ENCODE results near the gene CDH9.
"Not testable (repeated sequence)": the region's sequence is repeated elsewhere in the genome, so short reads cannot be mapped to it uniquely, and the experiment has no call there.

Gene CDH9

GRCh38 chr5:26942481-26942880 is 95.9 kb downstream of the CDH9 start:
- DNase-seq = no peak

GRCh38 chr5:26940994-26941393 is 97.4 kb downstream of the CDH9 start:
- DNase-seq = no peak

DNA sequence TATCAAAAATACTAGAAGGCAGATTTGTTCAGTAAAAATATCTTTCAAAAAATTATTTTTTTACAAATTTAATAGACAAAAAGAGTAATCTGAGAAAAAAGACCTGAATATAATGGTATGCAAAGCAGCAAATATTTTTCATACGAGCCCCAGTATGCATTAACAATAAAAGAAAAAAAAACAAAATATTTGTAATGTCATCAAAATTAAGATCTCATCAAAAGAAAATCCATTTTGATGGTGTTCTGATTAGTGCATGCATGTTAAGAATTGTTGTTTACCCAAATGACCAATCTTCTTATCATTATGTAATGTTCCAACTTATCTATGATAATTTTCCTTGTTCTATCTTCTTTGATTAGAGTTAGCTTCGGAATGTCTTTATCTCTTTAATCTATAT is 106.1 kb downstream of the CDH9 start:
- DNase-seq = no peak

- no peak for DNase-seq
Measured at GRCh38 chr5:26921439-26921838, 116.9 kb downstream of the CDH9 start.

GRCh38 chr5:26903469-26903868 is 134.9 kb downstream of the CDH9 start:
- no peak for DNase-seq

- no peak for DNase-seq
Measured at GRCh38 chr5:26894719-26895263, 143.6 kb downstream of the CDH9 start.

- no peak for DNase-seq
Measured at GRCh38 chr5:26893078-26893477, 145.3 kb downstream of the CDH9 start.

DNA sequence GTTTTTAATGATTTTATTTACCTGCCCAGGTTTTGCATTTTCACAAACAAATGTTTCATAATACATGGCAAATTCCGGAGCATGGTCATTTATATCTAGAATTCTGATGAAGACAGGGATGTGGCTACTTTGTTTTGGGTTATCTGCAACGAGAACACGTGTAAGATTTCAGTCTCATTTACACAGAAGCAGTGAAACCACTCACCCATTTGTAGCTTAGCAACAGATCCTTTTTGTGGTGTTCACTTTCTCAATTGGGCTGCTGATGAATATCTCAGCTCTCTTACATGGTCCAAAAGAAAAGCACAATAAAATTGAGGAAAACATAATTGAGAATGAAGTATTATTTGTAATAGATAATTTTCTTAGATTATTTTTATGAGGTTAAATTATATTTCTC is 148.6 kb downstream of the CDH9 start:
- no peak for DNase-seq

DNA sequence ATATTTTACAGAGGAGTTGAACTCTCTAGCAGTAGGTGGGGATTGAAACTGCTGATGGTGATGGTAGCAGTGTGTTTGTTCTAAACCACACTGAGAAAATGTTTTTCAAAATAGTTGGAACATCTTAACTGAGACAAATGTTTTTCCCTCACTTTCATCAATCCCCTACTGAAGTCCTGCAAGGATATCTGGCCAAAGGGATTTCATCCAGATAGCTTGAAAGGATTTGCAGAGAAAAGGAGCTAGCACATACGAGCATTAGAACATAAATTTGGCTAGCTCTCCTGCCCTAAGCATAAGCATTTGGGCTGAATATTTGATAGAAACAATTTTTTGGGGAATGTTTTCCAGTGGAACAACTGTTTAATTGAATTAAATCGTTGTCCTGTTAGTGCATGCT is 153.9 kb downstream of the CDH9 start:
- no peak for DNase-seq

DNA sequence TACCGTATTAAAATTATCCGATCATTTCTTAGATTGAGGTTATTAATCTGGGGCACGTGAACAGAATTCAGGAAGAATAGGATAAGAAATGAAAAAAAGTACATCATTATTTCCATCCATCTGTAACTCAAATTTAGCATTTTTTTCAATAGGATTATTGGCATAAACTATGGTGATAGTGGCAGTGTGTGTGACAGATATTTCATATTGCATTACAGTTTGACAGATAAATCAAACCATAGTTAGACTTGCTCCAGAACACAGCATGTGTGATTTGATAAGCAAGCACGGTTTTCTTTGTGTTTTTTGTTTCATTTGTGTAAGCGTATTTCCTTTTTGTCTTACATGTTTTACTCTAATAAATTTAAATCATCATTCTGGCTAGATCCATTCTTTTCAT is 155.0 kb downstream of the CDH9 start:
- DNase-seq = no peak

DNA sequence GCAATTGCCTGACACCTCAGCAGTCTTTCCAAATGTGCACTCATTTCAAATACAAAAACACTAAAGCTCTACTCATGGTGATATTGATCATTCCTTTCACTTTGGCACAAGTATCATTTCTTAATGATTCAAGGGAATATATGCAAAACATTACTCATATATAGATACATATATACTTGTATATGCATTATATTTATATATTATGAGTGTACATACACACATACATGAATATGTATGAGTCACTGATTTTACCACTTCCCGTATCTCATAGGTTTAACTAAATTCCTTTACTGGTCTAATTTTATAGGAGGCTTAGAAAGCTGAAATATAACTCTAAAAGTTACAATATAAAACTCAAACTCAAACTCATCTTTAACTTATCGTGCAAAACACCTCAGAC is 156.5 kb downstream of the CDH9 start:
- no peak for DNase-seq

- DNase-seq = no peak
Measured at GRCh38 chr5:26877154-26877553, 161.2 kb downstream of the CDH9 start.

DNA sequence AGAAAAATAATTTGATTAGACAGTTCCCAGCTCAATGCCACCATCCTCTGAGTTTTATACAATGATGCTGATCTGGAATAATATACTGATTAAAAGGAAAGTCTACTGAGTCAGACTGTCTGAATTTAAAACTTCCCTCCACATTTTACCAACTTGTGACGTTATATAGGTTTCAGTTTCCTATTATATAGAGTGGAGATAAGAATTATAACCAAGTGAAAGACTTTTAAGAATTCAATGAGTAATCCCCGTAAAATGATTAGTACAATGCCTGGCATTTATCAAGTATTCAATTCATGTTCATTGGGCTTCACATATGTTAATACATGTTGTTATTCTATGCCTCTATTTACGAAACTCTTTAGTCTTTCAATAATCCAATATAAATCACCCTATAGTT is 166.0 kb downstream of the CDH9 start:
- DNase-seq = no peak

DNA sequence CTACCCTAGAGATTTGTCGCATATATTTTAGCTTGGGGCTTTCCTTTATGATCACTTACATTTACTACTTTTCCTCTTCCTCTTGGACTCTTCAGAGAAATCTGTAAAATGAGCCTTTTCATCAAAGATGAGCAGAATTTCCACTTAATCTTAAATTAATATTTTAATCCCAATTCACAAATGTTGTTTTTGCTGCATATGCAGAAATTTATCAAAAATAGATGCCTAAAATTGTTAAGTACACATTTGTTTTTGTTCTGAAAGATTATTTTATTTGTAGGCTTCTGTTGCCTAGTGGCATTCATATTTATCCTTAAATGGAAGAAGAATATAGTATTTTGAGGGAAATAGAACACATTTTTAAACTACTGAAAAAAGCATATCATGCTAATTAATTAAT is 168.6 kb downstream of the CDH9 start:
- no peak for DNase-seq

GRCh38 chr5:26868504-26868903 is 169.9 kb downstream of the CDH9 start:
- DNase-seq = no peak

GRCh38 chr5:26864061-26864460 is 174.3 kb downstream of the CDH9 start:
- no peak for DNase-seq

DNA sequence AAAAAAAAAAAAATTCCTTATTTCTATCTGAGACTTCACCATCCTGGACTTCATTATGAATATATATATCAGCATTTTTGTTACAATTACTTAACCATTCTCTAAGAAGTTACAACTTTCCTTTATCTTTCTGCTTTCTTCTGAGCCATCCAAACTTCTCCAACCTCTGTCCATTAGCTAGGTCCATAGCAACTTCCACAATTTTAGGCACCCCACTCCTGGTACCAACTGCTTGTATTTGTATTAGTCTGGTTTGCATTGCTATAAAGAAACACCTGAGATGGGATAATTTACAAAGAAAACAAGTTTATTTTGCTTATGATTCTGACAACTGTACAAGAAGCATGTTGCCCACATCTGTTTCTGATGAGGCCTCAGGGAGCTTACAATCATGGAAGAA is 182.1 kb downstream of the CDH9 start:
- no peak for DNase-seq

GRCh38 chr5:26852450-26852849 is 185.9 kb downstream of the CDH9 start:
- DNase-seq = not testable (repeated sequence)

- no peak for DNase-seq
Measured at GRCh38 chr5:26847041-26847736, 191.2 kb downstream of the CDH9 start.

GRCh38 chr5:26843677-26844076 is 194.7 kb downstream of the CDH9 start:
- no peak for DNase-seq

GRCh38 chr5:26833596-26833995 is 204.8 kb downstream of the CDH9 start:
- DNase-seq = no peak

Measured in suppressor macrophage treated with lipopolysaccharide for 1 hour (primary cell).